HepG2 (cell line): ENCODE results near the gene ZNF747. TPM values are rescaled to one million over a fixed set of nuclear protein-coding genes. Genes with fewer than 3 reads are reported as not detected.

Experiments used
- ATAC-seq: fragments of 200-7000 bp; cut with Tn5 transposase; 3 replicates; pipeline ENCODE4 v1.9.1; 2020; ENCODE audit warnings: mild to moderate bottlenecking, moderate library complexity
- BruUV-seq: library from RNA; stranded (reverse); fragments of 400-500 nt; replicated peaks from 2 replicates; lab custom pipeline; 2021; lab: Mats Ljungman, UMichigan
- CTCF ChIA-PET: fragments of 300-600 bp; formaldehyde crosslinking; extraction: SDS; loops from one replicate; lab custom pipeline; 2021; ENCODE audit warnings: low total read pairs, inconsistent platforms, low intra/inter-chr PET ratio; lab: Yijun Ruan, JAX
- POLR2A ChIA-PET: fragments of 350-600 bp; sonication (Branson Sonifier 250); formaldehyde crosslinking; loops from one replicate; lab custom pipeline; 2020; ENCODE audit warnings: antibody characterized with exemption, inconsistent platforms; lab: Yijun Ruan, JAX
- DNase-seq: peaks from one replicate; pipeline ENCODE4 v3.0.0-alpha.2; 2015; ENCODE audit warnings: low spot score
- FAIRE-seq: peaks from 3 replicates; lab custom pipeline; 2011; peaks lifted over from hg19 to GRCh38; lab: Jason Lieb, UNC
- H2AFZ ChIP-seq: one replicate; pipeline ENCODE4 v1.6.1; 2011; ENCODE audit warnings: low read length, inconsistent platforms
- H3K27ac ChIP-seq: fragments of 300-600 bp; 3 replicates; pipeline ENCODE4 v1.8.0; 2011; ENCODE audit warnings: mixed run types, mild to moderate bottlenecking, mixed read lengths, low read length, inconsistent platforms; ENCODE audit not compliant: insufficient read depth; ENCODE audit errors: extremely low read length
- H3K27me3 ChIP-seq, 2 experiments: fragments of 200-600 bp in 1 of 2; 2 replicates in 1 of 2; 3 replicates in 1 of 2; pipeline versions ENCODE4 v1.6.0 to v1.8.0; 2011; ENCODE audit warnings: low read length in 2 of 2, mild to moderate bottlenecking in 2 of 2, moderate library complexity in 2 of 2, inconsistent platforms in 1 of 2; ENCODE audit not compliant: insufficient read depth in 2 of 2, control insufficient read depth in 1 of 2
- H3K36me3 ChIP-seq, 2 experiments: fragments of 200-600 bp in 1 of 2; replicated peaks in 1 of 2; 2 replicates in 1 of 2; 3 replicates in 1 of 2; pipeline versions ENCODE4 v1.5.1 to v1.8.0; 2011; ENCODE audit warnings: low read length in 2 of 2, inconsistent platforms in 1 of 2; ENCODE audit not compliant: insufficient read depth in 2 of 2, control insufficient read depth in 1 of 2
- H3K4me1 ChIP-seq: 2 replicates; pipeline ENCODE4 v1.5.1; 2012; ENCODE audit warnings: low read length, inconsistent platforms; ENCODE audit not compliant: insufficient read depth
- H3K4me2 ChIP-seq: 2 replicates; pipeline ENCODE4 v1.6.0; 2011; ENCODE audit warnings: low read depth, low read length, inconsistent platforms
- H3K4me3 ChIP-seq, 3 experiments: fragments of 200-600 bp in 1 of 3; sonication (generic), shearing (Covaris generic) in 1 of 3; replicated peaks in 1 of 3; 2 replicates each; pipeline ENCODE4 v1.5.1; 2011 to 2016; ENCODE audit warnings: low read length in 3 of 3, inconsistent platforms in 2 of 3, low read depth in 2 of 3, mild to moderate bottlenecking in 2 of 3, control low read depth in 1 of 3, mixed read lengths in 1 of 3; ENCODE audit not compliant: insufficient read depth in 1 of 3
- H3K79me2 ChIP-seq: one replicate; pipeline ENCODE4 v1.6.1; 2011; ENCODE audit warnings: low read length, inconsistent platforms; ENCODE audit not compliant: insufficient read depth
- H3K9ac ChIP-seq: 2 replicates; pipeline ENCODE4 v1.6.0; 2011; ENCODE audit warnings: mild to moderate bottlenecking, low read depth, low read length, inconsistent platforms; ENCODE audit not compliant: insufficient read depth
- H3K9me3 ChIP-seq: 2 replicates; pipeline ENCODE4 v1.5.1; 2012; ENCODE audit warnings: mild to moderate bottlenecking, low read length
- H4K20me1 ChIP-seq: 2 replicates; pipeline ENCODE4 v1.6.0; 2011; ENCODE audit warnings: inconsistent platforms, mild to moderate bottlenecking, low read length, moderate library complexity; ENCODE audit not compliant: insufficient read depth
- ARID5B ChIP-seq: IDR thresholded peaks from 2 replicates; pipeline ENCODE4 v1.4.0; 2020; ENCODE audit warnings: mild to moderate bottlenecking, missing genetic modification reagents
- ARNTL ChIP-seq: sonication (generic); formaldehyde crosslinking; IDR thresholded peaks from 2 replicates; pipeline ENCODE4 v1.4.0; 2020; ENCODE audit warnings: mild to moderate bottlenecking, missing genetic modification reagents
- LRRFIP1 ChIP-seq: sonication (generic); formaldehyde crosslinking; conservative IDR thresholded peaks from 2 replicates; pipeline ENCODE4 v1.4.0; 2020; ENCODE audit warnings: missing genetic modification reagents
- NFE2L2 ChIP-seq: fragments of 150-350 bp; IDR thresholded peaks from 2 replicates; pipeline ENCODE4 v1.6.1; 2014; ENCODE audit warnings: low read length
- RORA ChIP-seq: sonication (generic); formaldehyde crosslinking; IDR thresholded peaks from 2 replicates; pipeline ENCODE4 v1.5.0; 2020; ENCODE audit warnings: mild to moderate bottlenecking, missing genetic modification reagents, moderate library complexity
- SMAD1 ChIP-seq: sonication (generic); formaldehyde crosslinking; IDR thresholded peaks from 2 replicates; pipeline ENCODE4 v1.4.0; 2020; ENCODE audit warnings: missing genetic modification reagents, low read depth, mild to moderate bottlenecking, borderline replicate concordance
- SPEN ChIP-seq: sonication (generic); formaldehyde crosslinking; IDR thresholded peaks from 2 replicates; pipeline ENCODE4 v1.5.1; 2020; ENCODE audit warnings: low read depth, mild to moderate bottlenecking, missing genetic modification reagents
- TAF1 ChIP-seq: sonication (generic); formaldehyde crosslinking; IDR thresholded peaks from 2 replicates; pipeline ENCODE4 v1.4.0; 2020; ENCODE audit warnings: missing genetic modification reagents
- XRCC5 ChIP-seq: fragments of 200-400 bp; formaldehyde crosslinking; optimal IDR thresholded peaks from 2 replicates; pipeline ENCODE3; 2017; ENCODE audit warnings: mild to moderate bottlenecking, low read length
- ZNF256 ChIP-seq: sonication (generic); formaldehyde crosslinking; conservative IDR thresholded peaks from 2 replicates; pipeline ENCODE4 v1.4.0; 2020; ENCODE audit warnings: missing genetic modification reagents
- ZNF292 ChIP-seq: sonication (generic); formaldehyde crosslinking; IDR thresholded peaks from 2 replicates; pipeline ENCODE4 v1.8.1; 2022; ENCODE audit warnings: mild to moderate bottlenecking, low read depth, missing genetic modification reagents, borderline replicate concordance
- ZNF329 ChIP-seq: sonication (generic); formaldehyde crosslinking; IDR thresholded peaks from 2 replicates; pipeline ENCODE4 v1.9.0; 2021; ENCODE audit warnings: low read depth, mild to moderate bottlenecking, missing genetic modification reagents
- ZNF503 ChIP-seq: sonication (generic); formaldehyde crosslinking; IDR thresholded peaks from 2 replicates; pipeline ENCODE4 v1.4.0; 2020; ENCODE audit warnings: missing genetic modification reagents
- ZNF605 ChIP-seq: sonication (generic); formaldehyde crosslinking; IDR thresholded peaks from 2 replicates; pipeline ENCODE4 v1.8.0; 2022; ENCODE audit warnings: mild to moderate bottlenecking, missing genetic modification reagents
- ZNF619 ChIP-seq: sonication (generic); formaldehyde crosslinking; IDR thresholded peaks from 2 replicates; pipeline ENCODE4 v1.4.0; 2020; ENCODE audit warnings: mild to moderate bottlenecking, missing genetic modification reagents
- WGBS: methylation state at CpG from one replicate; pipeline ENCODE4 v1.1.6; 2017; ENCODE audit warnings: low lambda C conversion rate; 5-methylcytosine and 5-hydroxymethylcytosine counted together
- in situ Hi-C: cut with HindIII; loops from 2 replicates; pipeline ENCODE4 v1.10.0; 2017; ENCODE audit warnings: low pct_unique_long_range_greater_than_20kb; ENCODE audit not compliant: extremely low pct_ligation_motif_present
- intact Hi-C: fragments of 100-400 bp; cut with micrococcal nuclease; formaldehyde crosslinking; loops from one replicate; pipeline ENCODE4 v1.10.0; 2022; ENCODE audit not compliant: unreplicated experiment
- polyA plus RNA-seq, 8 experiments: library from polyadenylated mRNA; depleted of rRNA in 3 of 8; stranded (reverse) in 7 of 8; unstranded in 1 of 8; fragments of >200 nt; fragmentation: Illumina TruSeq in 4 of 8; extraction: Trizol in 4 of 8; gene quantifications; 2 replicates each; pipeline versions ENCODE4 v1.2.1 to v1.2.3, GENCODE V29; 2011 to 2016; ENCODE audit warnings: low read depth in 4 of 8, missing spikeins in 1 of 8, mixed read lengths in 1 of 8; ENCODE audit not compliant: insufficient read depth in 1 of 8
- total RNA-seq, 5 experiments: library from RNA; depleted of rRNA; stranded (reverse); fragments of >200 nt; fragmentation: Illumina TruSeq; extraction: Trizol; gene quantifications; 2 replicates each; pipeline ENCODE4 v1.2.3, GENCODE V29; 2016; ENCODE audit warnings: low read depth in 1 of 5

Gene ZNF747
- total and polyA plus RNA-seq, 2 of the 13 experiments (the other 11 are each of a cell fraction or from before 2014, with no cell fraction given) = 7.2 to 10.2 TPM

GRCh38 chr16:30557957-30558788, 23.5 kb upstream of the ZNF747 start, which contains the start of gene ZNF764:
TSS of gene ZNF764 (minus strand) at chr16:30558374. CDS start at chr16:30558182, 192 bp downstream.
- ChIA-PET POLR2A (interaction anchor here (0.5 to 4.0 kb wide), 48 partner anchors 9 to 559 kb away, joined by 3 to 187 read pairs (median 5); partner anchors contain the start of genes ALDOA, DCTPP1, KAT8 and PRR14), CTCF (interaction anchor here (1.1 kb wide), 2 partner anchors 23 to 40 kb away, joined by 3 to 4 read pairs; partner anchors contain the start of gene ZNF747)
- in situ Hi-C loops = no loop called here
- WGBS = 1% methylated on average over 43 of the region's 74 CpGs
- Histone ChIP-seq H3K36me3 (peaks cover 0 to 25% of the 10 kb centered on the region in 2 experiments; a peak in 4 of 5 replicates), H3K27me3 (no peaks in the 10 kb centered on the region), H3K4me1 (peaks cover 40% of the 10 kb centered on the region), H3K4me2 (peak within 1 kb of the TSS; percentile 93), H2AFZ (peak within 1 kb of the TSS; percentile 78), H3K4me3 (peak within 1 kb of the TSS; percentile 73 to 82 (median 82)), H3K27ac (peak within 1 kb of the TSS; percentile 95), H3K9ac (peak within 1 kb of the TSS; percentile 95), H3K79me2 (peaks cover 21% of the 10 kb centered on the region), H4K20me1 (no peaks in the 10 kb centered on the region), H3K9me3 (no peaks in the 10 kb centered on the region)
- intact Hi-C loops = loop anchor here (1.0 to 5.0 kb wide), 4 partner anchors 13 to 39 kb away; partner anchors contain the start of genes ZNF688, ZNF747 and ZNF768
- TSS peak; percentile 66 for BruUV-seq
- peak; percentile 99 for DNase-seq
- FAIRE-seq = peak; percentile 93
- peak; percentile 95 for ATAC-seq
- TF ChIP-seq SMAD1 = no peak
- TF ChIP-seq ZNF256 = no peak
- peak; percentile 69; the same call in 1 of the 2 replicates for TF ChIP-seq ZNF292 (CRISPR knock-in tag)
- peak; percentile 30 for TF ChIP-seq SPEN (CRISPR knock-in tag)
- peak; percentile 84 for TF ChIP-seq XRCC5
- peak; percentile 54 for TF ChIP-seq ARID5B (CRISPR knock-in tag)
- peak; percentile 71 for TF ChIP-seq ZNF605 (CRISPR knock-in tag)
- TF ChIP-seq TAF1 (CRISPR knock-in tag) = peak; percentile 83
- no peak for TF ChIP-seq LRRFIP1 (CRISPR knock-in tag)
- TF ChIP-seq RORA = no peak; the same call in 1 of the 2 replicates
- no peak for TF ChIP-seq NFE2L2
- peak; percentile 55; the same call in 1 of the 2 replicates for TF ChIP-seq ZNF329 (CRISPR knock-in tag)
- peak; percentile 77; the same call in 1 of the 2 replicates for TF ChIP-seq ZNF503 (CRISPR knock-in tag)
- peak; percentile 86; the same call in 1 of the 2 replicates for TF ChIP-seq ZNF619
- TF ChIP-seq ARNTL (CRISPR knock-in tag) = peak; percentile 77
